Measurements from ENCODE around the gene UBA3. TPM values are rescaled to one million over a fixed set of nuclear protein-coding genes. Genes with fewer than 3 reads are reported as not detected.

UBA3 gene
- total and polyA plus RNA-seq, 8 donors, result 61.3 to 99.0 (median 85.3) TPM

- no peak for ATAC-seq
- Histone ChIP-seq H3K9me3 (no peaks in the 10 kb centered on the region), H3K4me3 (no peak overlapping the region), H3K36me3 (peaks cover 0 to 97% of the 10 kb centered on the region in 2 donors), H3K4me1 (no peaks in the 10 kb centered on the region), H3K27ac (no peak overlapping the region), H3K27me3 (no peaks in the 10 kb centered on the region)
- intact Hi-C loops (cut with DNase I), result no loop called here
- no peak for TF ChIP-seq CTCF (IDR thresholded peaks at IDR 0.05)
- DNase-seq, result no peak
Observed at GRCh38 chr3:69032737-69033136, 47.4 kb downstream of the UBA3 start.

DNA sequence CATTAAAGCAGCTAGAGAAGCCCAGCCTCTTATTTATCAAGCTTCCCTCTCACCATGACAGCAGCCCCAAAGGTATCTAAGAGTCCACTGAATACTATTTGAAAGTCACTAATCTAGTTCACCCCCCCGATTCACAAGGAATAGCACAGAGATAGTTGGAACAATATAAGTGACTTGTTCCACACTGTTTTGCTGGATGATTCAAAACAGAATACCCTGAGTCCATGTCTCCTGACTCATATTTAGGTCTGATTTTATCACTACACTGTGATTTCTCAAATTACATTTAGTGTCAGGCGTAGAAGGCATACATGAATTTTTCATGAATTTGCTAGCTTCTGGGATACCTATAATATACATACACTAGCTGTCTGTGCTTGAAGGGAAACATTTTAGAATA lies 48.0 kb downstream of the UBA3 start:
- intact Hi-C loops (cut with DNase I), result no loop called here
- no peak overlapping the region for H3K4me3 ChIP-seq
- H3K4me1 ChIP-seq, result no peaks in the 10 kb centered on the region
- no peak for TF ChIP-seq CTCF (IDR thresholded peaks at IDR 0.05)
- H3K36me3 ChIP-seq, result peaks cover 0 to 97% of the 10 kb centered on the region in 2 donors
- ATAC-seq, result no peak
- no peaks in the 10 kb centered on the region for H3K27me3 ChIP-seq
- DNase-seq, result no peak
- no peak overlapping the region for H3K27ac ChIP-seq
- H3K9me3 ChIP-seq, result no peaks in the 10 kb centered on the region

DNA sequence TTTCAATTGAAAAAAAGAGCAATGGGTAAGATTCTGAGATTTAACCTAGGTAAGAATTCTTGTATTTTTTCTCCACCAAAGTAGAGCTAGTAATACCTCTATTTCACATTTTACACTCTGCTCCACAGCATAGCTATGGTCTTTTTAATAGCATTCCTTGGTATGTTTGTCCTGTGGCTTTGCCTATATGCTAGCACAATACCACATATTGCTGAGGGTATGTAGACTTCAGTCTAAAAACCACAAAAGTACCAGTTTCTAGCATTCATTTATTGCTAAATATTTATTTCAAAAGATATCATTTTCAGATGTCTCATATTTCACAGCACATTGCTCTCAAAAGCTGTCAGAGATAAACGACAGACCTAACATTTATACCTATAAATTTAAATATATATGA lies 48.5 kb downstream of the UBA3 start:
- Histone ChIP-seq H3K27ac (no peak overlapping the region), H3K9me3 (no peaks in the 10 kb centered on the region), H3K4me1 (no peaks in the 10 kb centered on the region), H3K36me3 (peaks cover 0 to 97% of the 10 kb centered on the region in 2 donors), H3K27me3 (no peaks in the 10 kb centered on the region), H3K4me3 (no peak overlapping the region)
- DNase-seq (no peak), ATAC-seq (no peak)
- no peak for TF ChIP-seq CTCF (IDR thresholded peaks at IDR 0.05)
- intact Hi-C loops (cut with DNase I), result no loop called here

- Histone ChIP-seq H3K27me3 (no peaks in the 10 kb centered on the region), H3K4me3 (no peak overlapping the region), H3K27ac (no peak overlapping the region), H3K36me3 (peaks cover 0 to 57% of the 10 kb centered on the region in 2 donors), H3K9me3 (no peaks in the 10 kb centered on the region), H3K4me1 (no peaks in the 10 kb centered on the region)
- ATAC-seq (no peak), DNase-seq (no peak)
- TF ChIP-seq CTCF (IDR thresholded peaks at IDR 0.05), result peak in 1 of 2 donors; percentile 4
- intact Hi-C loops (cut with DNase I), result no loop called here
Observed at GRCh38 chr3:69020857-69021256, 59.3 kb downstream of the UBA3 start.

- H3K27me3 ChIP-seq, result no peaks in the 10 kb centered on the region
Observed at GRCh38 chr3:69020424-69020823, 59.7 kb downstream of the UBA3 start.

More at GRCh38 chr3:69020424-69020823, 59.7 kb downstream of the UBA3 start:
- DNase-seq, result no peak
- Histone ChIP-seq H3K9me3 (no peaks in the 10 kb centered on the region), H3K36me3 (peaks cover 0 to 53% of the 10 kb centered on the region in 2 donors), H3K27ac (no peak overlapping the region), H3K4me3 (no peak overlapping the region), H3K4me1 (no peaks in the 10 kb centered on the region)
- intact Hi-C loops (cut with DNase I), result no loop called here
- peak in 1 of 2 donors; percentile 29 for TF ChIP-seq CTCF (IDR thresholded peaks at IDR 0.05)
- ATAC-seq, result no peak

Measured in left lung (tissue), 10 donors.